ENCODE data around the gene VWA5A.

The VWA5A gene, protein sequence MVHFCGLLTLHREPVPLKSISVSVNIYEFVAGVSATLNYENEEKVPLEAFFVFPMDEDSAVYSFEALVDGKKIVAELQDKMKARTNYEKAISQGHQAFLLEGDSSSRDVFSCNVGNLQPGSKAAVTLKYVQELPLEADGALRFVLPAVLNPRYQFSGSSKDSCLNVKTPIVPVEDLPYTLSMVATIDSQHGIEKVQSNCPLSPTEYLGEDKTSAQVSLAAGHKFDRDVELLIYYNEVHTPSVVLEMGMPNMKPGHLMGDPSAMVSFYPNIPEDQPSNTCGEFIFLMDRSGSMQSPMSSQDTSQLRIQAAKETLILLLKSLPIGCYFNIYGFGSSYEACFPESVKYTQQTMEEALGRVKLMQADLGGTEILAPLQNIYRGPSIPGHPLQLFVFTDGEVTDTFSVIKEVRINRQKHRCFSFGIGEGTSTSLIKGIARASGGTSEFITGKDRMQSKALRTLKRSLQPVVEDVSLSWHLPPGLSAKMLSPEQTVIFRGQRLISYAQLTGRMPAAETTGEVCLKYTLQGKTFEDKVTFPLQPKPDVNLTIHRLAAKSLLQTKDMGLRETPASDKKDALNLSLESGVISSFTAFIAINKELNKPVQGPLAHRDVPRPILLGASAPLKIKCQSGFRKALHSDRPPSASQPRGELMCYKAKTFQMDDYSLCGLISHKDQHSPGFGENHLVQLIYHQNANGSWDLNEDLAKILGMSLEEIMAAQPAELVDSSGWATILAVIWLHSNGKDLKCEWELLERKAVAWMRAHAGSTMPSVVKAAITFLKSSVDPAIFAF

DNA sequence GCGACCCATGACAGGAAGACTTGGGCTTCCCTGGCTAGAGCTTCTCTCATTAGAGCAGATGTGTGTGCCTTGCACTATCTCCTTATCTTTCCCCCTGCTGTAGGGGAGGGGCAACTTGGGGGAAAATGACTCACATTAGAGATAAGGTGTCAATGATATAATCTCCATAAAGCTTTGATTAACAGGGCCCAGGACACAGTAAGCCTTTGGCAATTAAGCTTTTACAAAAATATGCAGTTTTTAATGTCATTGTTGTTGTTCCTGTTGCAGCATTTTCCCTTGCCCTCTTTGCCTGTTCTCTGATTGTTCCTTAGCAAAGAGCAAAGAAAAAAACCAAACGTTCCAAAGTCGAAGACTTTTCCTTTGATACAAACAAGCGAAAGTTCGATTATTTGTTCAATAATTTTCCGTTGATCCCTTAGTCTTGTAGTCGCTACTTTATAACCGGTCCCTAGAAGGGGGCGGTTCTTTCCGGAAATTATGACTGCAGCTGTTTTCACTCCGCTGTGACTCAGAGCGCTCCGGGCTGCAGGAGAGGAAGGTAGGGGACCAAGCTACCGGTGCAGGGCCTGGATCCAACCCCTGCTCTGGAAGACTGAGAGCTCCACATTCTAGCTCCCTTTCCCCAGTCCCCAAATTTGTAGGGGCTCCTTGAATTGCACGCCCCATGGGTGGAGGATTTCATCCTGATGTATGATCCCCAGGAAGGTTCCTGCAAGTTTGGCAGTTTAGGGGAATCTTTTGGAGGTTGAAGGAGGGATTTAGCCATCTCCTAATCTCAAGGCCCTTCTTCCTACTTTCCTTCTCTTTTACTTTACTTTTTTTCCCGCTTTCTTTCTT lies at the start of gene VWA5A:
Gene VWA5A, plus strand, starts transcription at position 509 of the 840 bp plus-strand sequence. CDS start 2,062 bp downstream, outside the sequence.
- FAIRE-seq: no peak

- FAIRE-seq: no peak
These were observed 46.6 kb upstream of the VWA5A start for GRCh38 chr11:124068601-124069110.

- FAIRE-seq: no peak
These were observed 45.5 kb upstream of the VWA5A start for GRCh38 chr11:124069429-124070401.

GRCh38 chr11:124070915-124071622 lies 44.2 kb upstream of the VWA5A start:
- FAIRE-seq: peak; percentile 75

- FAIRE-seq: no peak
These were observed 43.7 kb upstream of the VWA5A start for GRCh38 chr11:124071623-124071948.

DNA sequence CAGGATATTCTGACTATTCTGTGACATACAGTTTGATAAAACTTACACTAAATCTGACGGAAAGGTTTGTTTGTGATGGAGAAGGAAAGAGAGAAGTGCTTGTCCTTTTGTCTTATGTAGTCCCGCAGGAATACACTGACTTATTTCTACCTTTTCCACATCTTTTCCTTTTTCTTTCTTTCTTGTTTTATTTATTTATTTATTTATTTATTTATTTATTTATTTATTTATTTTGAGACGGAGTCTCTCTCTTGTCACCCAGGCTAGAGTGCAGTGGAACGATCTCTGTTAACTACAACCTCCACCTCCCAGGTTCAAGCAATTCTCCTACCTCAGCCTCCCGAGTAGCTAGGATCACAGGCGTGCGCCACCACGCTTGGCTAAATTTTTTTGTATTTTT lies 43.1 kb upstream of the VWA5A start:
- FAIRE-seq: no peak

DNA sequence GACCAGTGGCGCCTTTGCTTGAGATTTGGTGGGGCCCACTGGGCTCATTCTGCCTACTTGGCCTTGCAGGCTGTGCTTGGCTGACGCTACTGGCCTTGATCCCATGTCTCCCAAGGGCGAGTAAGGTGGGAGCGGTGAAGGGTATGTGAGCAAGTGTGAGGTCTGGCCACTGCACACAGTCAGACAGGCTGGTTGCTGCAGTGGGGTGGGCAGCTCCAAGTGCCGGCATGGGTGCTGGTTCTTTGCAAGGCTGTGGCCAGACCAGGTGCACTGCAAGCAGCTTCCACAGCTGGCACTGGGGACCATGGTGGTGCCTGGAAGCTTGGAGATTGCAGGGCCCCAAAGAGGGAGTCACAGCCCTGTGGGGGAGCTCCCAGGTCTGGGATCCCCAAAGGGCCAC lies 40.7 kb upstream of the VWA5A start:
- FAIRE-seq: no peak

GRCh38 chr11:124075492-124075840 lies 39.8 kb upstream of the VWA5A start:
- FAIRE-seq: no peak

DNA sequence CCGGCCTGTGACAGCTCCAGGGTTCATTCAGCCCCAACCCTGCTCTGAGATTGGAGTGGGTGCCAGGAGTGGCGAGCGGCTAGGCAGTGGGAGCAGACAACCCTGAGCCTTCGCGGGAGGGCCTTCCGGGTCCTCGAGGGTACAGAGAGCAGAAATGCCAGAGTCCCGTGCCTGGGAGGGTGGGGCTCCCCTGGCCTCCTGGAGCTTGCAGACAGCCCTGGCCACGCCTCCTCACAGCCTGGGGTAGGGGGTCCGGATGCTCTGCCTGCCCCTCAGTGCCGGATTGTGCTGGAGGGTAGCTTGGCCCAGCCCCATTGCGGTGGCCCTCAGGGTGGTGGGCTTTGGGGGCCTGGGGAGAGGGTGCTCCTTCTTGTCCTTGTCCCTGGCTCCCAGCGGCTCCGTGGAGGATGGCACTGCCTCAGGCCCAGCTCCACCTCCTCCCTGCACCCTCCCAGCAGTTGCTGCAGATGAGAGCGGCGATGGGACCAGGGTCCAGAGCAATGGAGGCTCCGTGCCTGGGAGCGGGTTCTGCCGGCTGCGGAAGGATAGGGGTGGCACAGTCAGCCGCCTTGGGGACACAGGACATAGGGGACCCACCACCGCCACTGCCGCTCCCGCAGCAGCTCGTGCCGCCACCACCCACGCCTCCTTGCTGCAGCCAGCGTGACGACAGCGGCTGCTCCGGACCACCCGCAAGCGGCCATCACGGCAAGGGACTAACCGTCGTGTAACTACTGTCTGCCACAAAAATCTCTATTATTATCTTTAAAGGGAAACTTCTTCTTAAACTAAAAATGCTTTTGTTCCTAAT lies 39.2 kb upstream of the VWA5A start:
- FAIRE-seq: no peak

DNA sequence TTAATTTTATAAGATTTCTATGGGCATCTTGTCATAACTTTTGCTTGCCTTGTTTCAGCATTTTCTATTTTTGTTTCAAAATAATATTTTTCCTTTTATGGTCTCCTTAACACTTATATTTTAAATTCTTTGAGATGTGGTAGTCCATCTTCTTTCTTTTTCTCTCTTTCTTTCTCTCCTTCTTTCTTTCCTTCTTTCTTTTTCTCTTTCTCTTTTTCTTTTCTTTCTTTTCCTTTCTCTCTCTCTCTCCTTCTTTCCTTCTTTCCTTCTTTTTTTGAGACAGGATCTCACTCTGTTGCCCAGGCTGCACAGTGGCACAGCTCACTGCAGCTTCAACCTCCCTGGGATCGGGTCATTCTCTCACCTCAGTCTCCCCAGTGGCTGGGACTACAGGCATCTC lies 38.0 kb upstream of the VWA5A start:
- FAIRE-seq: no peak

DNA sequence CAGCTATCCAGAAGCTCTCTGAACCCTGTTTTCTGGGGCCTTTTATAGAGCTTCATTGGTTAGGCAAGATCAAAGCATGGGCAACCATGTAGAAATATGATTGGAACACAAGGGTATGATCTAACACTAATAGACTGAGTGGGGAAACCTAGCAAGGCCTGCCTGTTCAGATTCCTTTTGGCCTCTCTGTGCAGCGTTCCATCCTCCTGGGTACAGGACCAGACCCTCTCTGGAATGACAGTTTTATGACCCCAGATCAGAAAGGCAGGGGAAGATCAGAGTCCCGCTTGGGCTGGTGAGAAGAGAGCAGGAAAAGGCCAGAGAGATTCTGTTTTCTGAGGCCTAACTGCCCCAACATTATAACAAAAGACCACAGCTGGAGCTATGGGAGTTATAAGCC lies 36.7 kb upstream of the VWA5A start:
- FAIRE-seq: no peak

DNA sequence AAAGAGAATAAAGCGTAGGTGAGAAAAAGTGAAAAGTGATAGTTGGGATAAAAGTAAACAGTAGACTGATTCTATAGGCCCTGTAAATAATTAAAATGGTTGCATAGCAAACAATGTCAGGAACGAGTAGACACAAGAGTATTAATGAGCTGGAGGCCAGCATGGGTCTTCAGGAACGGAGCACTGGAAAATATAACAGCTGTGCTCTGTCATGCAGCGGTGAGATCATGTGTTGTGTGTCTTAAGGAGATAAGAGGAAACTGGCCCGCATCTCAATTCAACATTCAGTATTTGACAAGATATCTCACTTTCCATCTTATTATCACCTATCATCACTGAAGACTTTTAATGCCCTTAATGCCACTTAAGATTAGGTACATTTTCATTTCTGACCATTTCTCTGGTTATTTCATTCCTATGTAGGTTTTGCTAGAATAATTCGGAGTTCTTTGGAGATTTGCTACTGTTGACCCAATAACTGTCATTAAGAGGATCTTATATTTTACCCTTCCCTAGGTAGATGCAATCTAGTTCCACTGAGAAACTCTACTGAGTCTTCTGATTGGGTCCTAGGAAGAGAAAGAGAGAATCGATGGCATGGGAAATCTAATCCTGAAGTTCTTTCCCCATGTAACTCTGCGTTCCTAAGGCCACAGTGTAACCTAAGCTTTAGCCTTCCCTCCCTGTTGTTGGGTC lies 35.5 kb upstream of the VWA5A start:
- no peak for FAIRE-seq

GRCh38 chr11:124080327-124081001 lies 34.8 kb upstream of the VWA5A start:
- FAIRE-seq: no peak

DNA sequence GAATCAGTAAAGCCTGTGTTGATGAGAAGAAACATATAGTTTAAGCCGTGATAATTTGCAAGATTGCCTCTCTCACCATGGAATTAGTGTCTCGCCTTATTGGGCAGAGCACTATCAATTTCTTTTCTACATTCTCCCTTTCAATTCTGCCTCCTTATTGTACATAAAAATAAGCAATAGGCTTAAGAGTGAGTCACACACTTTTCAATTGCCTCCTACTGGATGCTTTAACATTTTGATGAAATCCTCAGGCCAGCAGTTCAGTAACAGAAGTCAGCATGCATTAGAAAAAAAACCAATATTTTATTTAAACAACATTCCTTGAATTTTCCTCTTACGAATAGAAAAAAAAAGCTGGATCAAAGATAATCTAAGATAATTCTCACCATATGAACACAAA lies 33.8 kb upstream of the VWA5A start:
- no peak for FAIRE-seq

- FAIRE-seq: no peak
These were observed 32.9 kb upstream of the VWA5A start for GRCh38 chr11:124082371-124082770.

DNA sequence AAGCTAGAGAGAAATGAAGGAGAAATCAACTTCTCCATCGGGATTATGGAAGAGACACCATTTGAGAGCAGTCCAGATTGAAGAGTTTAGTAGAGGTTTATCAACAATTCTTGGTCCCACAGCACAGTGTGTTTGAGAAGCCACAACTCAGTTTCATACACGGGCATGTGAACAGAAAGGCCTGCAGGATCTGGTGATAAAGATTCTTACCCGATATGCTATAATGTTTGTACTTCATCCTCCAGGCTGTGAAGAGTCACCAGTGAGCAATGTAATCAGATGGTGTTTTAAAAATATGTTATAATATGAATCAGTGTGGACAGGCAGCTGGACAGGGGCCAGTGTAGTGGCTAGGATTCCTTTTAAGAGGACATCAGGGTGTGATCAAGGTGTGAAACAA lies 29.7 kb upstream of the VWA5A start:
- no peak for FAIRE-seq

DNA sequence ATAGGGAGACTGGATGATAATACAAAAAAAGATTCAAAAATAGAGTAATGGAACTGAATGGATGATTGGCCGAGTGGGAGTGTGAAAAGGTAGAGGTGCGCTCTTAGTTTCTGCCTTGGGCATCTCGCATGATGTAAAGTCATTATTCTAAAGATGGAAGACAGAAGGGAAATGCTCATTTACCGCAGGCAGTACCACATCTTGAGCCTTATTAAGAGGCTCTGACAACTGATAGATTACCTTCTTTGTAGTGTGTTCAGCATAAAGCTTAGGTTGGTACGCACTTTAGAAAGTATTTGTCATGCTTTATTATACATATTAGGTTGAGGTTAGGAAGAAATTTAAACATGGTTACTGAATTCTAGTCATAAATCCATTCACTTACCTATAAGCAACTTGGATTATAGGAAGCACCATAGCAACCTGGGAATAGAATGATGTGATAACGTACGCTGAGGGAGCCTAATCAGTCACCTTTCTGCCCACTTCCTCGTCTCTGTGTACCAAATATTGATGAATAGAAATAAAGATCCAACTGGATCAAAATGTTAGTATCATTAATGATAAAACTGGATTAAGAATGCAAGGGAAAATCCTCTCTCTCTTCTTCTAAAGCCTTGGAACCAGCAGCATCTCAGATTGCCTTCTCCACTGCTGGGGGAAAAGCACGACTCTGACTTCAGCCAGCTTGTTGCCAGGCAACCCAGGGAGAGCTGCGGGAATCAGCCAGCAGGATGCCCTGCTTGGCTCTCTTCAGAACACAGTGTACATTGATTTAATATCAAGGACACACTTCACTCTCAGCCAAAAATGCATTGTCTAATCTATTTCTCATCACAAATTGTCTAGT lies 29.0 kb upstream of the VWA5A start:
- FAIRE-seq: no peak

GRCh38 chr11:124090996-124091395 lies 24.3 kb upstream of the VWA5A start:
- FAIRE-seq: no peak

Measured in TTC549 (cell line).